HG03460 (cell line): Measurements from ENCODE around the gene DTYMK.
"Not testable (repeated sequence)": the region's sequence is repeated elsewhere in the genome, so short reads cannot be mapped to it uniquely, and the experiment has no call there.

Experiments
- ATAC-seq: cut with Tn5 transposase; IDR thresholded peaks from one replicate; pipeline ENCODE4 v1.9.1; 2021; ENCODE audit not compliant: unreplicated experiment

DTYMK gene, protein sequence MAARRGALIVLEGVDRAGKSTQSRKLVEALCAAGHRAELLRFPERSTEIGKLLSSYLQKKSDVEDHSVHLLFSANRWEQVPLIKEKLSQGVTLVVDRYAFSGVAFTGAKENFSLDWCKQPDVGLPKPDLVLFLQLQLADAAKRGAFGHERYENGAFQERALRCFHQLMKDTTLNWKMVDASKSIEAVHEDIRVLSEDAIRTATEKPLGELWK

DNA sequence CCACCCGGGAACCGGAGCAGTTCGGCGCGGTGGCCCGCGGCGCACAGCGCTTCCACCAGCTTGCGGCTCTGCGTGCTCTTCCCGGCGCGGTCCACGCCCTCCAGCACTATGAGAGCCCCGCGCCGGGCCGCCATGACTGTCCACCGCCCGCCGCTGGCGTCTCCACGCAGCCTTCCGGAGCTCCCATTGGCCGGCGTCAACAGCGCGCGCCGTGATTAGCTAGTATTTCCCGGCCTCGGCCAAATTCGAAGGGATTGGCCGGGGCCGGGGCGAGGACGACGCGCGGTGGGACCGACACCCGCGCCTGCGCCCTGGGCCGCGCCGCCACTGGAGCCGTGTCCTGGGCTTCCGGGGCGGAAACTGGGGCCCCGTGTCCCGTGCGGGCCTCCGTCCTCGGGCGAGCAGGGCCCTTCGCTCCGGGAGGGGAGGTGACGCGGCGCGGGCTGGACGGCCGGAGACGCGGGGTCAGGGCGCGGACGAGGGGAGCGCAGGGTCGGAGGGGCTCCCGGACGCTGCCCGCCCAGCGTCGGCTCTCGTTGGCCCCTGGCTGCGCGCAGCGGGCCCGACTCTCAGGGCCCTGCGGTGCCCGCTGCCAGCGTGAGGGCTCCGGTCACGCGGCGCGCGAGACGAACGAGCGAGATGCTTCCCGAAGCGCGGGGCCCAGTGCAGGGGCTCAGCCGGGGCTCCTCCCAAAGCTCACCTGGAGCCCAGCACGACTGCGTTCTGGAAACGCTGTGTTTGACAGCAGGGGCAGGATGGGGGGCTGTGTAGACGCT, at the start of gene DTYMK:
Gene DTYMK, minus strand, starts transcription at position 166 of the 776 bp plus-strand sequence. Its CDS starts 32 bp downstream, at position 134.
- peak; percentile 93 for ATAC-seq

DNA sequence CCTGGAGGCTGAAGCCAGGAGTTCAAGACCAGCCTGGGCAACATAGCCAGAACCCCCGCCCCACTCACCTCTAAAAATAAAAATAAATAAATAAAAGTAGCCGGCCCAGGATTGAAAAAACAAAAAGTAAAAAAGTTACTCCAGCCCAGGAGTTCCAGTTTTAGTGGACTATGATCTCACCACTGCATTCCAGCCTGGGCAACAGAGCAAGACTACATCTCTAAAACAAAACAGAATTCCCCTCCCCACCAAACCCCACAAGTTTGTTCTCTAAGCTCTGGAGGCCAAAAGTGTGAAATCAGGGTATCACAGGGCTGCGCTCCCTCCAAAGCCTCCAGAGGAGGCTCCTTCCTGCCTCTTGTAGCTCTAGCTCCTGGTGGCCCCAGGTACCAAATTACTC, 49.5 kb upstream of the DTYMK start:
- no peak for ATAC-seq

DNA sequence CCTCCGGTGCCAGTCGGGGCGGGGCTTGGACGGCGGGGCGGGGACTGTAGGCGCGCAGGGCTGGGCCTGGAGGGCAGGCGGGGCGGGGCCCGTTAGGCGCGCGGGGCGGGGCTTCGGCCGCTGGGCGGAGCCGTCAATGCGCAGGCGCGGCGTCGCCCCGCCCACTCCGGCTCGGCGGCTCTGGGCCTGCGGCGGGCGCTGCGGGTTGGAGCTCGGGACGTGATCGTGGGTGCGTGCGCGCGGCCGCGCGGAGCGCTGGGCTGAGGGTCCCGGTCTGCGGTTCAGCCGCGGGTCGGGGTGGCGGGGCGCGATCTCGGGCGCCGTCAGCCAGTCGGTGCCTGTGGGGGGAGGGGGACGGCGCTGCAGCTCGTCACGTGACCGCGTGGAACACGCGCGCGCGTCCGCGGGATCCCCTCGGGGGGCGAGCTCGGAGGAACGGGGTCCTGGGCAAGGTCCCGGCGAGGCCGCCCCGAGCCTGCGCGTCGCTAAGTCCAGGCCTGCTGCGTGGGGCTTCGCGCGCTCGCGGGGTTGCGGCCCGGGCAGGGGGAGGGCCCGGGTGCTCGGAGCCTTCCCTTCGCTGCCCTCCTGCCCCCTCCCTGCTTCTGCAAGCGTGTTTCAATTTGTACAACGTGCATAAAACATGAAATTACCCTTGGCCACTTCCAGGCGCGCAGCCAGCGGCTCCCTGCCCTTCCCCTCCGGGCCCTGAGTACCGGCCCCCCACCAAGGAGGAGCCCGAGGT, 48.0 kb upstream of the DTYMK start, which contains the start of gene D2HGDH:
Gene D2HGDH, plus strand, starts transcription at position 164 of the 742 bp plus-strand sequence. CDS start 595 bp downstream, outside the sequence.
- peak; percentile 70 for ATAC-seq

DNA sequence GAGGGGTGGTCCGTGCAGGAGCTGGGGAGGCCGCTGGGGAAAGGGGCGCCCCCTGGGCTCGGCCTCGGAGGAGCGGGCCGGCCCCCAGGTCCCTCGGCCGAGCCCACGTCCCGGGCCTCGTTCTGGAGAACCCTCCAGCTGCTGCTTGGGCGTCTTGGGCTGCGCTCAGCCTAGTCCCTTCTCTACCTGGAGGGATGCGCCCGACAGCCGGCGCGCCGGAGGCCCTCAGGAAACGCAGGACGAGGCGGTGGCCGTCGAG, 47.5 kb upstream of the DTYMK start:
- peak; percentile 15 for ATAC-seq

DNA sequence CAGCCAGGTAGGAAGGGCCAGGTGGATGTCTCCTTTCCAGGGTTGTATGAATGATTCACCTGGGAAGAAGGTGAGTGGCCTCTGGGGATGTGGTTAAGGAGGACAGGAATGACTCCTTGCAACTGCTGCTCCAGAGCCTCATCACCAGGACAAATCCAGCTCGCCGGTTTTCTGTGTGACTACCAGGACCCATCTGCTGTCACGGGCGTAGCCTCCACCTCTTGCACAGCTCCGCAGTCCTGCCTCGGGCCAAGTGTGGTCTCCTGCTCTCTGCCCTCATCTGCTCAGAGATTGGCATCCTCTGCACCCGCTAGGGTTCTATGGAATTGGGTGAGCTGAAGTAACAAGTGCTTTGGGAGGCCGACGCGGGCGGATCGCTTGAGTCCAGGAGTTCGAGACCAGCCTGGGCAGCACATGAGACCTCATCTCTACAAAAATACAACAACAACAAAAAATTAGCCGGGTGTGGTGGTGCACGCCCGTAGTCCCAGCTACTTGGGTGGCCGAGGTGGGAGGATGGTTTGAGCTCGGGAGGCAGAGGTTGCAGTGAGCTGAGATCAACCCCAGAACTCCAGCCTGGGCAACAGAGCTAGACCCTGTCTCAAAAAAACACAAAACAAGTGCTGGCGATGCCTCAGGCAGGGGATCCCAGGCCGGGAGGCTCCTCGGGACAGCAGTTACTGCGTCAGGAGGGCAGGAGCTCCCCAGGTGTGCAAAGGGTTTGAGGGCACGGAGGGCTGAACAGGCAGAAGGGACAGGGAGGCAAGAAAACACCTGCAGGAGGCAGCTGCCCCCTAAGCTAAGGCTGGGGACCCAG, 47.0 kb upstream of the DTYMK start:
- no peak for ATAC-seq

DNA sequence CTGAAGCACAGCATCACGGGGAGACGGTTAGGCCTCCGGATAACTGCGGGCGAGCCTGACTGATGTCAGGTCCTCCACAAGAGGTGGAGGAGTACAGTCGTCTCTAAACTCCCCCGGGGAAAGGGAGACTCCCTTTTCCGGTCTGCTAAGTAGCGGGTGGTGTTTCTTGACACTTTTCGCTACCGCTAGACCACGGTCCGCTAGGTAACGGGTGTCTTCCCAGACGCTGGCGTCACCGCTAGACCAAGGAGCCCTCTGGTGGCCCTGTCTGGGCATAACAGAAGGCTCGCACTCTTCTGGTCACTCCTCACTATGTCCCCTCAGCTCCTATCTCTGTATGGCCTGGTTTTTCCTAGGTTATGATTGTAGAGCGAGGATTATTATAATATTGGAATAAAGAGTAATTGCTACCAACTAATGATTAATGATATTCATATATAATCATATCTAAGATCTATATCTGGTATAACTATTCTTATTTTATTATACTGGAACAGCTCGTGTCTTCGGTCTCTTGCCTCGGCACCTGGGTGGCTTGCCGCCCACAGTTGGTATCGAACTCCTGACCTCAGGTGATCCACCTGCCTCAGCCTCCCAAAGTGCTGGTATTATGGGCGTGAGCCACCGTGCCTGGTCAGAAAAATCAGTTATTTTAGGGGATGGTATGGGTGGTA, 46.0 kb upstream of the DTYMK start:
- ATAC-seq = not testable (repeated sequence)

DNA sequence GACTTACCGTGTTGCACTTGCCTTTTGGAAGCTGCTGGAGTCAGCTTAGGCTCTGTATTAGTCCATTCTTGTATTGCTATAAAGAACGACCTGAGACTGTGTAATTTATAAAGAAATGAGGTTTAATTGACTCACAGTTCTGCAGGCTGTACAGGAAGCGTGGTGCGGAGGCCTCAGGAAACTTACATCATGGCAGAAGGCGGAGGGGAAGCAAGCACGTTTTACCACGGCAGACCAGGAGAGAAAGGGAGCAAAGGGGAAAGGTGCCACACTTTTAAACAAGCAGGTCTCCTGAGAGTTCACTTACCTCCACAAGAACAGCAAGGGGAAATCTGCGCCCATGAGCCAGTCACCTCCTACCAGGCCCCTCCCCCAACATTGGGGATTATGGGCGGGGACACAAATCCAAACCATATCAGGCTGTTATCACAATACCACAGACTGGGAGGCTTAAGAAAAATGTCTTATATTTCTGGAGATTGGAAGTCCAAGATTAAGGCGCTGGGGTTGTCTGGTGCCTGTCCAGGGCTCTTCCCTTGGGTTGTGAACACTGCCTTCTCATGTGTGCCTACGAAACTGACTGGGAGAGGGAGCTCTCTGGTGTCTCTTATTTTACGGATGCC, 44.2 kb upstream of the DTYMK start:
- ATAC-seq = no peak

DNA sequence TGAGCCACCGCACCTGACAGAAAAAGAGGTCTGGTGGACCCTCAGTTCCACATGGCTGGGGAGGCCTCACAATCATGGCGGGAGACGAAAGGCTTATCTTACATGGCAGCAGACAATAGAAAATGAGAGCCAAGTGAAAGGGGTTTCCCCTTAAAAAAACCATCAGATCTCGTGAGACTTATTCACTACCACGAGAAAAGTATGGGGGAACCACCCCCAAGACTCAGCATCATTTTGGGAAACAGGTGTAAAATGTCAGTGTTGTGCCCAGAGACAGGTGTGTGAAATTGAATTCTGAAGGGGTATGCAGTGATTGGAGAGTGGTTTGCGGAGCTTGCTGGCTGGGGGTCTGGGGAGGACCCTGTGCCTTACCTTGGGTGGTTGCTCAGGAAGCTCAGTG, 43.3 kb upstream of the DTYMK start:
- ATAC-seq = no peak

DNA sequence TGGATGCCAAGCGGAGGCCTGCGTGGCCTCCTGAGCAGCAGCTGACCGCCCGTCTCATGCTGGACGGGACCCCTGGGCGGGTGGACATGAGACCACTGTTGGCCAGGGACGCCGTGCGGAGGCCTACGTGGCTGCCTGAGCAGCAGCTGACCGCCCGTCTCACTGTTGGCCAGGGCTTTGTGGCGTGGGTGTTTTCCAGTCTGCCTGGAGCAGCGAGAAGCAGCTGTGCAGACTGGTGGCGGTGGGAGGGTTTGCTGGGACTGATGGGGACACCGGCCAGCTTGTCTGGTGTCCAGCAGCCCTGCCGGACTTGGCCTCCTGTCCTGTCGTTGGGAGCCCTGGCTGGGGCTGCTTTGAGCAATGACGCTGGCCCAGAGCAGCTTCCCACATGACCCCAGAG, 42.0 kb upstream of the DTYMK start:
- ATAC-seq = no peak

DNA sequence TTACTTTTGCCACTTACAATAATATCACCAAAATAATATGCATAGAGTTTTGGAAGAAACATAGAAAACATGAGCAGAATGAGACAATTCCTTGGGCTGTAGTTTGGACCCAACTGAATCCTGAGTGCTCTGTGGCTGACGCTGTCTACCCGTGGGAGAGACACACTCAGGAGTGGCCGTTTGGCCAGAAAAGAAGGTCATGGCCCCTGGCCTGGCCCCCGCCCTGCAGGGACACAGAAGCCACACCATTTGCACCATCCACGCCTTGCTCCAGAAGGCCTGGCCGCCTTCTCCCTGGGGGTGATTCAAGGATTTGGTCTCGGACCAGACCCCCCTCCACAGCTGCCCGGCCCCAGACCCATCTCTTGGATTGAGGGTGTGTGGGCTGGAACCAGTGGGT, 41.4 kb upstream of the DTYMK start:
- no peak for ATAC-seq

DNA sequence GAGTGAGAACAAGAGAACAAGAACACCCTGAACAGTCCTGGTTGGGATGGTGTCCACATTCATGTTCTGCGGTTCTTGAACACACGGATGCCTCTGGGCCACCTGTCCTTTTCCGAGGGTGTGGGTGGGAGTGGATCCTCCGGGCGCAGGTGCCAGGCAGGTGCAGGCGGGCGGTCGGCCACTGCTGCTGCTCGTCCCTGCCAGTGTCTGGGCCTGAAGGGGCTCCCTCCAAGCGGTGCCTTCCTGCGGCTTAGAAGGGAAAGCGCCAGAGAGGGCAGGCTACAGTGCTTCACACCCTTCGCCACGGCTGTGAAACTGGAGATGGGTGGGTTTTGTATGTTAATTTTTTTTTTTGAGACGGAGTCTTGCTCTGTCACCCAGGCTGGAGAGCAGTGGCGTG, 39.8 kb upstream of the DTYMK start:
- no peak for ATAC-seq

DNA sequence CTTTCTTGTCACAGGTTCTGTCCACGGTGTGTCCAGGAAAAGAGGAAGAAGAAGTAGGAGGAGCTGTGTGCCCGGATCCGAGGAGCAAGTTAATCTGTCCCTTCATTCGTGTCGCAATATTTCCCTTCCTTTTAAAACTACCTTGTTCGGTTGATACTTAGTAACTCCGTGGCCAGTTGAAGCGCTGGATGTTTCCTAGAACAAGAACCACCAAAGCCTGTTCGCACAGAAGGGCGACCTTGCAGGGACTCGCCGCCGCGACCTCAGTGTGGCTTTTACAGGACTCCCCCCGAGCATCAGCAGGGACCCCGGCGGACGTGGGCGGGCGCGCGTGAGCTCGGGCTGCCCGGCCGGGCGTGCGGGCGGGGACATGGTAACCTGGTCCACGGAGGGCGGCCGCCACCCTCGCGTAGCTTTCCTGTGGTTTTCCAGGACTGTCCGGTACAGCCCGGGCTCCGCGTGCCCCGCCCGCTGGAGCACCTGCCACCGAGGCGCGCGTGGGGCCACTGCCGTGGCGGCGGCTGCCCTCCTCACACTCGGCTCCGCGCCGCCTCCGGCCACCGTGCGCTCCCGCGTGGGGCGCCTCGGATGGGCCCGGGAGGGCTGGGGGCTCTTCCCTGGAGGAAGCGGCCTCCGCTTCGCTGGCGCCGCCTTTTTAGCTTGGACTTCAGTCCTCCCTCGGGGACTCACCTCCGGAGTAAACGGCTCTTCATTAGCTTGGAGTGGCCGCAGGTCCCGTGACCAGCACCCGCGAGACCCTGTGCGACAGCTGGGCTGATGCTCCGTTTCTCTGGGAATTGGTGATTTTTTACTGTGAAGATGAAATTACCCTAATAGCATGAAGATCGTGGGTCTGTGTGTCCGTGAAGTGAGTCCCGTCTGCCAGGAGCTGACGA, 38.6 kb upstream of the DTYMK start:
- ATAC-seq = no peak

DNA sequence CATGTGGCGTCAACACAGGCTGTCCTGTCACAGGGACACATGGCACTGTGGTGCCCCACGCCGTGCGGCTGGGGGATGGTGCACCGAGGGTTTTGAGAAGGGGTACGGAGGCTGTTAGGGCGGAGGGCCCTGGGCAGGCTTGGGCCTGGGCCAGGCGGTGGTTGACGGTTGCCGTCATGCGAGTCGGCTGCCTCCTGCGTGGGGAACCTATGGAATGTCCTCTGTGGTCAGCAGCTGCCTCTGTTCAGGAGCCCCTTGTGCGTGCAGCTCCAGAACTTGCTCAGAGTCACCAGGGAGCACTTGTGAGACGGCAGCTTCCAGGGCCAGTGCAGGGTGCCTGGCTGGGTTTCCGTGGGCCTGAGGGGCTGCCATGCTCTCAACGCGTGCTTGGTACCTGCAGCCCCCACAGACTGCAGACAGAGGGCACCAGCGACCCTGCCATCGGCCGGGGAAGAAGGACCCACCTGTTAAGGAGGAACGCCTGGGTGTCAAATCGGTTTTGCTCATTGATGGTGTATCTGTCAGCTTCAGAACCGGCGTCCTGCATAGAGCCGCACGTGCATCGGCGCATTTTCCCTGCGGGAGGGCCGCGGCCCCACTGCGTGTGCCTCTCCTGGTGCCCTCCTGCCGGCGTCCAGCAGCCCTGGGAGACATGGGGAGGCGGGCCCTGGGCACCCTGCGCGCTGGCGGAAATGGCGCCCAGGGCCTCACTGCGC, 37.8 kb upstream of the DTYMK start:
- no peak for ATAC-seq

DNA sequence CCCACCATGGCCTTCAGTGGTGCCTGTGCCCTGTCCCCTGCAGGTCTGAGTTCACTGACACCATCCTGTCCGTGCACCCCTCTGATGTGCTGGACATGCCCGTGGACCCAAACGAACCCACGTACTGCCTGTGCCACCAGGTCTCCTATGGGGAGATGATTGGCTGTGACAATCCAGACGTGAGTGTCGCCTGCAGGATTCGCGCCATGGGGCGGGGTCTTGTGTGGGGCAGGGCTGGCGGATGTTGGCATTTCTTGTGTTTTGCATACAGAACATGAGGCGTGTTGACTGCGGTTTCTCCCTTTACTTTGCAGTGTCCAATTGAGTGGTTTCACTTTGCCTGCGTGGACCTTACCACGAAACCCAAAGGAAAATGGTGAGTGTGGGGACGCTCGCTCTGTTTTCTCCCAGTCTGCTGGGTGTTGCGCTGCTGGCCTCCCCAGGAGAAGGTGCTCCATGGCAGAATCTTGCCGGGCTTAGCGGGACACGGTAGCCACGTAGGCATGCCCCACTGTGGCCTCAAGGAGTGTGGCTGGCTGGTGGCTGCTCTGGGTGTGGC, 36.4 kb upstream of the DTYMK start:
- ATAC-seq = no peak

DNA sequence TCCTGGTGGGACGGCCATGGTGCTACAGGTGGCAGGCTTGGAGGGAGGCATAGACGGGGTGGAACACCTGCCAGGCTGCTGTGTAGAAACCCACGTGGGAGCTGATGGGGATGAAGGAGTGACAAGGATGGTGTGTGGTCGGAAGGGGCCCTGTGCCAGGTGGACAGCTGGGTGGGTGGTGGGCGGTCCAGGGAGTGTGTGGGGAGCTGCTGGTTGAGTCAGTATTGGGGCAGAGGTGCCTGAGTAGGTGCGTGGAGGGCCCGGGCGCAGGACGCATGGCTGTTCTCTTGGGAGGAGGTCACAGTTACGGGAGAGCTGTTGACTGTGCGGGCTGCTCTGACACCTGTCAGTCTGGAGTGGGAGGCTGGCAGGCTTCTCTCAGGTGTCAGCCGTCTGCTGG, 35.2 kb upstream of the DTYMK start:
- no peak for ATAC-seq

DNA sequence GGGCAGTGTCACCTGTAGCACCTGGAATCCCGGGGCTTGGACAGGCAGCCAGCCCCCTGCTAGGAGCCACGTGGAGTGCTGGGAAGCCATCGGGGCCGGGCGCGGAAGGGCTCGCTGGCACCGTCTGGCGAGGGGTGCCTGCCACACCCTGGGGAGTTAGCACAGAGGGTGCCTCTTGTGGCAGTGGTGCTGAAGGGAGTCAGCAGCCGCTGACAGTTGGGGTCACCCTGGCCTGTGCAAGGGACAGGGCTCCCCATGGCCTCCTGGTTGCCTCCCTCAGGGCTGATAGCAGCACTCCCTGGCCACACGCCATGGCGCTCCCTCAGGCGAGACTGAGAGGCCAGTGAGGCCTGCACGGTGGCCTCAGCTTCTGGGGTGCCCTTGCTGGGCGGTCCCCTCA, 33.9 kb upstream of the DTYMK start:
- no peak for ATAC-seq

DNA sequence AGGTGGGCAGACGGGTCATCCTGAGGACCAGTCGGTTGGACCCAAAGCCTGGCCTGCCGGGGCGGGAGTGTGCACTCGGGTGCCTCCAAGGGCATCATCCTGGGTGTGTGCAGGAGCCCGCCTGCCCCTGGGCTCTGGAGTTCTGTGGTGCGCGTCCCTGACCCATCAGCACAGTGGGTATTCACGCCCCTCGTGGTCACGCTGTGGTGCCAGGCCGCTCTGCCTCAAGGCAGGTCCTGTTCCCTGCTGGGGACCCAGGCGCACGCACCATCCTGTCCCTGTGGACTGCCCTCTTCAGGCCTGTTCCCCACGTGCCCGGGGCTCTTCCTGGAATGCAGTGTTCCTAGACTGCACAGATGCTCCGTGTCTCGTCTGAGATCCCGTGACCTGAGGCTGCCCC, 33.5 kb upstream of the DTYMK start:
- ATAC-seq = no peak

DNA sequence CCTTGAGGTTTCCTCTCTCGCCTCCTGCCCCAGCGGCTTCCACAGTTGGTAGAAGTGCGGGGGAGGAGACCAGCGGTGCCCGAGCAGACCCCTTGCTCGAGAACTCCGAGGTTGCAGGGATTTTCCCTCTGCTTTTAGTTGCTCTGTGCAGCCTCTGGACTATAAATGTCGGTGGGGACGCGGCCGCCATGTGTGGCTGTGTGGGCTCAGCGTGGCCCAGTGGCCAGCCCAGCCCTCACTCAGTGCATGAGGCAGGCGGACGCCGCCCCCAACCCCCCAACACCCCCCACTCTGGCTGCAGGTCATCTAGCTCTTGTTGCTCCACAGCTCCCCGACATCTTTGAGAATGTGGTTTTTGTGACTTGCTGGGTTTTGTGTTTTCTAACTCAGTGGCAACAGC, 32.5 kb upstream of the DTYMK start:
- no peak for ATAC-seq
